WI38 (cell line): ENCODE results near the gene LMX1A.

Source experiments
- H3K4me3 ChIP-seq: 2 replicates; pipeline ENCODE4 v1.5.1; 2011; ENCODE audit warnings: low read depth, mild to moderate bottlenecking, control low read depth, low read length
- TF ChIP-seq, protein P1 (sequence below): IDR thresholded peaks from 2 replicates; pipeline ENCODE4 v1.5.1; 2012; ENCODE audit warnings: low read depth, mild to moderate bottlenecking, control low read depth, low read length

LMX1A gene

DNA sequence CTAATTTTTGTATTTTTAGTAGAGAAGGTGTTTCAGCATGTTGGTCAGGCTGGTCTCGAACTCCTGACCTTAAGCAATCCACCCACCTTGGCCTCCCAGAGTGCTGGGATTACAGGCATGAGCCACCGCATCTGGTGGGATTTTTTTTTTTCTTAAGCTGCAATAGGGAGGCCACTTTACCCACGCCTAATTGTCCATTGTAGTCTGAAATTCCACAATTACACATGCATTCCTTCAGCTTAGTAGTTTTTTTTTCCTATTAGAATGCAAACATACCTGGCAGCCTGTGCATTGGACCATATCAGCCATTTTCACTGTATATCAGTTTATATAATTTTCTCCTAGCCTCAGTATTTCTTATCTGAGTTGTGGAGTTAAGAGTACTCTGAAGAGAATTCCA, 186.8 kb downstream of the LMX1A start:
- H3K4me3 ChIP-seq = no peak overlapping the region
- TF ChIP-seq, protein P1, sequence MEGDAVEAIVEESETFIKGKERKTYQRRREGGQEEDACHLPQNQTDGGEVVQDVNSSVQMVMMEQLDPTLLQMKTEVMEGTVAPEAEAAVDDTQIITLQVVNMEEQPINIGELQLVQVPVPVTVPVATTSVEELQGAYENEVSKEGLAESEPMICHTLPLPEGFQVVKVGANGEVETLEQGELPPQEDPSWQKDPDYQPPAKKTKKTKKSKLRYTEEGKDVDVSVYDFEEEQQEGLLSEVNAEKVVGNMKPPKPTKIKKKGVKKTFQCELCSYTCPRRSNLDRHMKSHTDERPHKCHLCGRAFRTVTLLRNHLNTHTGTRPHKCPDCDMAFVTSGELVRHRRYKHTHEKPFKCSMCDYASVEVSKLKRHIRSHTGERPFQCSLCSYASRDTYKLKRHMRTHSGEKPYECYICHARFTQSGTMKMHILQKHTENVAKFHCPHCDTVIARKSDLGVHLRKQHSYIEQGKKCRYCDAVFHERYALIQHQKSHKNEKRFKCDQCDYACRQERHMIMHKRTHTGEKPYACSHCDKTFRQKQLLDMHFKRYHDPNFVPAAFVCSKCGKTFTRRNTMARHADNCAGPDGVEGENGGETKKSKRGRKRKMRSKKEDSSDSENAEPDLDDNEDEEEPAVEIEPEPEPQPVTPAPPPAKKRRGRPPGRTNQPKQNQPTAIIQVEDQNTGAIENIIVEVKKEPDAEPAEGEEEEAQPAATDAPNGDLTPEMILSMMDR = no peak

DNA sequence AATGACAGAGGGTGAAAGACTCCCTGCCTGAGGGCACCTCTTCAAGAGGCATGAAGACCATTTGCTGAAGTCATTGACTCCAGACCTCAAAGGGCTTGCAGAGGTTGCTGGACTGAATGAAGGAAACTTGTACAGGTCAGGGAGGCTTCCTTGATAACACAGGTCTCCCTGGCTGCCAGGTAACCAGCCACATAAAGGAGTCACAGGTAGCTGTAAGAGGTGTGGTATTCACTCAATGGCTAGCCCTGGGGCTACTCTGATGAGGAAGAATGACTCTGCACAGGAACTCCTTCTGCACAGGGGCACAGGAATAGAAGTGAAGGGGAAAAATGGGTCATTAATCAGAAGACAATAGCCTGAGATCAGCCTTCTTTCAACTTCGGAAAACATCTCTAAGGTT, 187.5 kb downstream of the LMX1A start:
- TF ChIP-seq, protein P1 = no peak
- H3K4me3 ChIP-seq = no peak overlapping the region

DNA sequence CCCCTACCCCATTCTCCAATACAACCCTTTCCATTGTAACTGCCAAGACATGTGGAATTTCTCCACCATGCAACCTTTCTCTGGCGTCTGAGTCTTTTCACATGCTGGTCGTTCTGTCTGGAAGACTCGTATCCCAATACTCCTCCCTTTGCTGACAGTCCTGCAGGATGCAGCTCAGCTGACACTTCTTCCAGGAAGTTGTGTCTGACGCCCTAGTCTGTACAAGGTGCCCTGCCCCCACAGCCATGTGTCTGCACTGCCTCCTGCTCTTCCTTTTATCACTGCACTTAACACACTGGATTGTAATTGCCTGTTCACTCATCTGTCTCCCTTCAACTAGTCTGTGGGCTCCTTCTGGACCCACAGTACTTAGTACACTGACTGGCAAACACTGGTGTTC, 188.0 kb downstream of the LMX1A start:
- TF ChIP-seq, protein P1 = no peak
- no peak overlapping the region for H3K4me3 ChIP-seq

DNA sequence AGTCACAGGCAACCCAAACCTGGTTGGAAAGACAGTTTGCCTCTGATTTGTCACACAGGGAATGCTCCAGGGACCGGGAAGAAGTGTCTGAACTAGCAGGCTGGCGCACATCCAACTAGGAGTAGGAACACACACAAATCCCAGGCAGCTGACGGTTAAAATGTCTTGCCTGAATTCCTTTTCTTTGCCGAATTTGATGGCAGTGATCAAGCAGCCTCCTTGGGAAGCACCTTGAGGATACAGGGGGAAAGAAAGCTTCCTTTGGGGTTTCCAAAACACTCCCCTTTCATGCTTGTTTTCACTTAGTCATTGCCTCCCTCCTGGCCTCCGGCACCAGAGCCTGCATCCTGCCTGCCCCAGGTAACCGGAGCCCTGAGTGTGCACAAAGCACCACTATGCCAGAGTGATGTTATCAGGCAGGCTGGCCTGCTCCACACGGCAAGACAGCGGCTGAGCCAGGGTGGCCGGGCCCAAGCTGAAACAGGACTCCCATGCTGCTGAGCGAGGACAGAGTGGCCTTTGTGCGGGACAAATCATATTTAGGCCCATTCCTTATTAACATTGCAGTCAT, 193.8 kb downstream of the LMX1A start:
- TF ChIP-seq, protein P1 = no peak
- H3K4me3 ChIP-seq = no peak overlapping the region

DNA sequence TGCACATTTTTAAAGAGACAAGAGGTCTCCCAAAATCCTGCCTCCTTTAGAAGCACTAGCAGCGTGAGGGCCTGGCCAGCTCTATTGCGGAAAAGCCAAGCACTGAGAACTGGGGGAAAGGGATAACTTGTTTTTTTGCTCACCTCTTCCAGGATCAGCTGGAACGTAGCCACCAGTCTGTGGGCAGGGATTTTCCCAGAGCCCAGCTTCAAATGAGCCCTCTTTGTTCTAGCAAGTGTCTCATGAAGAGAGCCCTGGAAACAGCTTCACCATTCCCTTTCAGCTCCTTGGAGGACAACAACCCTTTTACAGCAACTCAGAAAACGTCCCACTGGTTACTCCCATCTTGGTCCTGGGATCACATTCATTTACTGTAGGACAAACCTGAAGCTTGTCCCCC, 195.4 kb downstream of the LMX1A start:
- no peak overlapping the region for H3K4me3 ChIP-seq
- TF ChIP-seq, protein P1 = no peak

DNA sequence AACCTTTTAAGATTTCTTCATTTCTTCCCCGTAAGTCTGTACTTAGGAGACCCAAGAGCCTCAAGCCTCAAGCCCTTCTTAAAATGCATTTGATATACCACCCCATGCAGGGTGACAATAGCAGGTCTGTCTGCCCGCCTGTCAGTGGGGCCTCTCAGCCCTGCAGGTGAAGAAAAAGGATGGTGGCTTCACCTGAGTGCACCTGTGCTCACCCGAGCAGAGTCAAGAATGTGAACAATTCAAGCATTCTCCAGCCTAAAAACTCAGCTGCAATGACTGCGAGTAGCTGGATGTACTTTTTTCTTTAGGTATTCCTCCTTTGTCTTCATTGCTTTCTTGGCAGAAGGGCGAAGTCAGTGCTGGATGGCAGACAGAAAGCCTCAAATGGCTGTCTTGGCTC, 203.3 kb downstream of the LMX1A start:
- TF ChIP-seq, protein P1 = no peak
- H3K4me3 ChIP-seq = no peak overlapping the region

DNA sequence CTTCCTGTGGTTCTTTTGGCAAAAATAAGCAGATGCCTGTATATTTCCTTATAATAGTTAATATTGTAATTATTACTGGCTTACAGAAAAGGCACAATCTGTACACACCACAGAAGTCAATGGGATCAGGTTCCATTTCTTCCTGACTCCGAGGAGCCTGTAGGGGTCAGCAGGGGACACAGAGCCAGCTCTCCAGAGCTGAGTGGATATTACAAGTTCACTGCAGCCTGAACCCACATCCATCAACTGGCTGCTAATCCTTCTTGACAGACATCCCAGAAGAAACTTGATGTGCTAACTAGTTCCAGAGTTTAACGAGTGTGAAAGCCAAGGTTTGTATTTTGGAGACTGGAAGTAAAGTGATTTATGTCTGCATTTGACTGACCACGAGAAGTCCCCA, 203.8 kb downstream of the LMX1A start:
- no peak overlapping the region for H3K4me3 ChIP-seq
- TF ChIP-seq, protein P1 = no peak
